Measurements from ENCODE around the gene ZNF71.

DNA sequence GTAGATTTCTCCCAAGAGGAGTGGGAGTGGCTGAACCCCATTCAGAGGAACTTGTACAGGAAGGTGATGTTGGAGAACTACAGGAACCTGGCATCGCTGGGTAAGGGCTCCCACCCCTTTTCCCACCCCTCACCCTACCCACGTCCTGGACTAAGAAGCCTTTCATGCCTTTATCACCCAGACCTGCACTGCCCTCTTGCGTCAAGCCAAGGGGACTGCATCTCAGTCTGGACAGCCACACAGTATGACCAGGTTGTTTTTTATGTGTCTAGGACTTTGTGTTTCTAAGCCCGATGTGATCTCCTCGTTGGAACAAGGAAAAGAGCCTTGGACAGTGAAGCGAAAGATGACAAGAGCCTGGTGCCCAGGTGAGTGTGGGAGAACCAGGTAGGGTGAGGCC, 47.6 kb upstream of the ZNF71 start:
- TF ChIP-seq, protein P1, sequence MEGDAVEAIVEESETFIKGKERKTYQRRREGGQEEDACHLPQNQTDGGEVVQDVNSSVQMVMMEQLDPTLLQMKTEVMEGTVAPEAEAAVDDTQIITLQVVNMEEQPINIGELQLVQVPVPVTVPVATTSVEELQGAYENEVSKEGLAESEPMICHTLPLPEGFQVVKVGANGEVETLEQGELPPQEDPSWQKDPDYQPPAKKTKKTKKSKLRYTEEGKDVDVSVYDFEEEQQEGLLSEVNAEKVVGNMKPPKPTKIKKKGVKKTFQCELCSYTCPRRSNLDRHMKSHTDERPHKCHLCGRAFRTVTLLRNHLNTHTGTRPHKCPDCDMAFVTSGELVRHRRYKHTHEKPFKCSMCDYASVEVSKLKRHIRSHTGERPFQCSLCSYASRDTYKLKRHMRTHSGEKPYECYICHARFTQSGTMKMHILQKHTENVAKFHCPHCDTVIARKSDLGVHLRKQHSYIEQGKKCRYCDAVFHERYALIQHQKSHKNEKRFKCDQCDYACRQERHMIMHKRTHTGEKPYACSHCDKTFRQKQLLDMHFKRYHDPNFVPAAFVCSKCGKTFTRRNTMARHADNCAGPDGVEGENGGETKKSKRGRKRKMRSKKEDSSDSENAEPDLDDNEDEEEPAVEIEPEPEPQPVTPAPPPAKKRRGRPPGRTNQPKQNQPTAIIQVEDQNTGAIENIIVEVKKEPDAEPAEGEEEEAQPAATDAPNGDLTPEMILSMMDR (optimal IDR thresholded peaks at IDR 0.05 in 1 of 3, IDR thresholded peaks at IDR 0.05 in 1 of 3, conservative IDR thresholded peaks at IDR 0.05 in 1 of 3; ENCODE audit: extremely low read depth in 1 of 3, insufficient read depth in 2 of 3, low read length in 3 of 3) = peak; percentile 5 to 28 (median 20)
- no peak for TF ChIP-seq EZH2 (IDR thresholded peaks at IDR 0.05; ENCODE audit: low read length)

All from keratinocyte (primary cell).